ENCODE measurements around the gene RPLP2.

Gene RPLP2

GRCh38 chr11:824292-824880, 14.6 kb downstream of the RPLP2 start:
- no peak for DNase-seq (ENCODE audit: low spot score)

- no peak for DNase-seq (ENCODE audit: low spot score)
Observed at GRCh38 chr11:824942-825341, 15.2 kb downstream of the RPLP2 start.

- DNase-seq (ENCODE audit: low spot score): no peak
Observed at GRCh38 chr11:825366-826226, 15.8 kb downstream of the RPLP2 start.

DNA sequence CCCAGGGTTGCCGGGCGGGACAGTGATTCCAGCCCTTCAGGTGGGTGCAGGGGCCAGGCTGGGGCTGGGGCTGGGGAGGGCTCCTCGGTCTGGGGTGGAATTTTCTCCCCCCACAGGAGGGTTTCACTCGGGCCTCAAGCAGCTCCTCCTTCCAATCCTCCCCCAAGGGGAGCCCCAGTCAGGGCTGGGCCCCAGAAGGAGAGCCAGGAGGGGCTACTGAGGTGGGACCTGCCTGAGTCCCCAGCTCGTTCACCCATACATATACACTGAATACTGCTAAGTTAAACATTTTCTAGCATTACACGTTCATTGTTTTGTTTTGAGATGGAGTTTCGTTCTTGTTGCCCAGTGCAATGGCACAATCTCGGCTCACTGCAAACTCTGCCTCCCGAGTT, 16.5 kb downstream of the RPLP2 start:
- no peak for DNase-seq (ENCODE audit: low spot score)

DNA sequence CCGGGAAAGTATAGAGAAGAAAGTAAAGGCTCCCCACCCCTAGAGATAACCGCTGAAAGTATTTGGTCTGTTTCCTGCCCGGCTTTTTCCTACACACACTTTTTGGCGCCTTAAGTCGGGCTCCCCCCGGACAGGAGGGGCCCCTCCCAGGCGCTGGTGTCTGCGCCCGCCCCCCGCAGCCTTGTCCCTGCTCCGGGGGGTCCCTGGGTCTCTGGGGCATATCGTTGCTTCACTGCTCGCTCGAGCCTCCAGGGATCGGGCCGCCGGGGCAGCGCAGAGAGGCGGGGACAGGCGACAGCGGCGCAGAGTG, 17.0 kb downstream of the RPLP2 start:
- DNase-seq (ENCODE audit: low spot score): no peak

DNA sequence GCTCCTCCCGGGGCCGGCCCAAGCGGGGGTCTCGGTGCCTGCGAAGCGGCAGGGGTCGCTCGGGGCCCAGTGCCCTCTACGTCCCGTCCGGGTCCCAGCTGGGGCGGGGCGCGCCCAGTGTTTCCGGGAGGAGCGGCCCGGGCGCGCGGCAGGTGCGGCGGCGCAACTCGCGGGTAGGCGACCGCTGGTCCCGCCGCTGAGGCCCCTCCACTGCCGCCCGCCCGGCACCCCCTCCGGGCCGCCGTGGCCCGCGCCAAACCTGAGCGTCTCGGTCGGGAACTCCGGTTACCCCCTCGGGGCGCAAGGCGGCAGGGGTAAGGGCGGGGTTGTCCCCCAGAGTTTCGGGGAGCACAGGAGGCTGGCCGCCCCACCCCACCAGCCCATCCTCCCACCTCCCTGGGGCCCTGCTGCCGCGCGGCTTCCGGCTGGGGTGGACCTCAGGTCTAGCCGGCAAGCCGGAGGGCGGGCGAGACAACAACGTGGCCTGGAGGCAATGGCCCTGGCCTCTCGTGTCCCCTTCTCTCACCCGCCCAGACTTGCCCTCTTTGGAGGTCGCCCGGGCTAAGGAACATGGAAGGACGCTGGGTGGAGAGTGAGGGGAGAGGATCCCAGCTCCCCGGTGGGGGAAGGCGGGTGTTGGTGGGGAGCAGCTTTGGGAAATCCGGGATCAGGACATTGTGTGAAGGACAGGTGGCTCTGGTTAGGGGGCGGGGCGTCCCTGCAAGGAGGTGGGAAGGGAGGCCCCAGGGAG, 17.6 kb downstream of the RPLP2 start:
- no peak for DNase-seq (ENCODE audit: low spot score)

GRCh38 chr11:827897-828192, 18.1 kb downstream of the RPLP2 start, which contains the start of gene CRACR2B:
TSS of gene CRACR2B (plus strand) at chr11:827919. CDS start at chr11:828608, 689 bp downstream.
- DNase-seq (ENCODE audit: low spot score): no peak

DNA sequence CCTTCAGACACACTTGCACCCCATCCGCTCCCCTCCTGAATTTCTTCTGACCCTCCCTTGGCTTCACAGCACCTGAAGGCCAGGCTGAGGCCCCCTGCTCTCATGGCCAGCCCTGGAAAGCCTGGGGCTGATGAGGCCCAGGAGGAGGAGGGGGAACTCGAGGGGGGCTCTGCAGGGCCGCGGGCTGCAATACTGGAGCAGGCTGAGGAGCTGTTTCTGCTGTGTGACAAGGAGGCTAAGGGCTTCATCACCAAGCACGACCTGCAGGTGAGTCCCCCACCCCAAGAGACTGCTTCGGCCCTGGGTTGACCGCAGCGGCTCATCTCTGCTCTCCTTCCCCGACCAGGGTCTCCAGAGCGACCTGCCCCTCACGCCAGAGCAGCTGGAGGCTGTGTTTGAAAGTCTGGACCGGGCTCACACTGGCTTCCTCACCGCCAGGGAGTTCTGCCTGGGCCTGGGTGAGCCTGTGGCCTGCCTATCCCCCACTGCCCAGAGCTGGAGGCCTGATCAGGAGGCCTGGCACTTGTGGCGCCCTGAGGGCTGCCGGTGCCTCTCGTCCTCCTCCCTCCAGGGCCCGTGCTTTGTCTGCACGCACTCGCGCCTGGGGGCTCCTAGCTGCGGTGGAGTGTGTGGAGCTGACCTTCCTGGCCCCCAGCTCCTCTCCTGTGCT, 18.9 kb downstream of the RPLP2 start:
- no peak for DNase-seq (ENCODE audit: low spot score)

GRCh38 chr11:829176-829846, 19.5 kb downstream of the RPLP2 start:
- no peak for DNase-seq (ENCODE audit: low spot score)

- DNase-seq (ENCODE audit: low spot score): no peak
Observed at GRCh38 chr11:829847-830294, 20.1 kb downstream of the RPLP2 start.

DNA sequence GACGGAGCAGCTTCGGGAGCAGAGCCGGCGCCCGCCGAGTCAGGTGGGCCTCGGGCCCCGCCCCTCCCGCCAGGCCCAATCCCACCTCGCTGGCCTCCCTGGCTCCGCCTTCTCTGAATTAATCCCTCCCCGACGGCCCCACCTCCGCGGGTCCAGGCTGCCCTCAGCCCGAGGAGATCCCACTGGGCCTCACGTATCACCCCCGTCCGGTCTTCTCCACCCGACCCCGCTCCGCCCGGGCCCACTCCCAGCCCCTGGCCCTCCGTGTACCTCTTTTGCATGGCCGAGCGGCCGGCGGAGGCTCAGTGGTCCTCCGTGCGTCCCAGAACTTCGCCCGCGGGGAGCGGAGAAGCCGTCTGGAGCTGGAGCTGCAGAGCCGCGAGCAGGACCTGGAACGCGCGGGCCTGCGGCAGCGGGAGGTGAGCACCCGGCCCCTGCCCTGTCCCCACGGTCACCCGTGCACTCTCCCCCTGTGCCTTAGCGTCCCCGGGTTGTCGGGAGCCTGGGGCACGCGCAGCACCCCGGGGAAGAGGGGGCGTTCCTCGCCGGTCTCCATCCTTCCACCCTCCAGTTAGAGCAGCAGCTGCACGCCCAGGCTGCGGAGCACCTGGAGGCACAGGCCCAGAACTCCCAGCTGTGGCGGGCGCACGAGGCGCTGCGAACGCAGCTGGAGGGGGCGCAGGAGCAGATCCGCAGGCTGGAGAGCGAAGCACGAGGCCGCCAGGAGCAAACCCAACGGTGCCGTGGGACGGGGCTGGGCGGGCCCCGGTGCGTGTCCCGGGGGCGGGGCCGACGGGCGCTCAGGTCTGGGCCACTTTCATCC, 20.7 kb downstream of the RPLP2 start:
- peak; percentile 35 for DNase-seq (ENCODE audit: low spot score)

DNA sequence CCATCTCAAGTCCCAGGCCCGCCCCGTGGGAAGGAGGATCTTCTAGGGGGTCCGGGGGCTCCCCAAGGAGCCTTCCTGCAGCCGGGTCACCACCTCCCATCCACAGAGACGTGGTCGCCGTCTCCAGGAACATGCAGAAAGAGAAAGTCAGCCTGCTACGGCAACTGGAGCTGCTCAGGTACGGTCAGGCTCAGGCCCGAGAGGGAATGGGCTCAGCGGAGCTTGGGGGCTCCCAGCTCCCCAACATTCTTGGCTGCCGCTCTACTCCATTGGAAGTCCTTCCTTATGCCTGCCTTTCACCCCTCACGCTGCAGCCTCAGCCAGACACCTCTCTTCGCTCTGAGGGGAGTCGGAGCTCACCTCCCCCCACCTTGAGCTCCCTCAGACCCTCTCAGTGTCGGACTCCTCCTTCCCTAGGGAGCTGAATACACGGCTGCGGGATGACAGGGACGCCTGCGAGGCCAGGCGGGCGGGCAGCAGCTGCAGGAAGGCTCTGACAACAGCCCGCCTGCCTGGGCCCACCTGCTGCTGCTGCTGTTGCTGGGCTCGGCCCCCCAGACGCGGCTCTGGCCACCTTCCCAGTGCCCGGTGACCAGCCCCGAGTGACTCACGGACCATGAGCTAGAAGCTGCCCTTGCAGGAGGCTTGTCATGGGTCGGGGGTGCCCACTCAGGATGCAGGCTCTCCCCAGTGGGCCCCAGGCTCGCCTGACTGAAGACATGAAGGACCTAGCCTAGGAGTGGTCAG, 21.5 kb downstream of the RPLP2 start:
- no peak for DNase-seq (ENCODE audit: low spot score)

- DNase-seq (ENCODE audit: low spot score): no peak
Observed at GRCh38 chr11:831961-832528, 22.3 kb downstream of the RPLP2 start.

DNA sequence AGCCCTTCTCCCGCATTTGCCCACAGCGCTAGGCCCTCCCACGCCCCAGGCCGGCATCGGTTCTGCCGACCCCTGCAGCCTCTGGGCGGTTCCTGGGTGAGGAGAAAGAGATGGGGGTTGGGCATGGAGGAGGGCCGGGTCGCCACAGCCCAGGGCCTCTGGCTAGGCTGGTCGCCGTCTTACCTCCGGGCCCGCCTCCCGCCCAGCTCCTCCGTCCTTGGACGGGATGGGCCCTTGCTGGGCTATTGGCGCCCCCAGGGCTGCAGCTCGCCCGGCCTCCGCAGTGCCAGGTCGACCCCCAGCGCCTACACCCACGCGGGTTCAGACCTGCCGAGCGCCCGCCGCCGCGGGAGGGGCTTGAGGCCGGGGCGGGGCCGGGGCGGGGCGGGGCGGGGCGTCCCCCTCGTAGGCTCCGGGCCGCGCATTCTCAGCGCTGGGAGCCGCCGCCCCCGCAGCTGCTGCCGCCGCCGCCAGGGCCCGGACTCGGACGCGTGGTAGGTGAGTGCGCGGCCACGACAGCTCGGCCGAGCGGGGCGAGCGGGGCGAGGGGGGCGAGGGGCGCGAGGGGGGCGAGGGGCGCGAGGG, 22.9 kb downstream of the RPLP2 start, which contains the start of gene CD151:
Gene CD151 (plus strand): TSS at position 424 of the 585 bp plus-strand sequence. CDS start 3,118 bp downstream, outside the sequence.
- peak; percentile 50 for DNase-seq (ENCODE audit: low spot score)

- no peak for DNase-seq (ENCODE audit: low spot score)
Observed at GRCh38 chr11:833114-833791, 23.5 kb downstream of the RPLP2 start.

GRCh38 chr11:833849-834311, 24.1 kb downstream of the RPLP2 start:
- DNase-seq (ENCODE audit: low spot score): no peak

DNA sequence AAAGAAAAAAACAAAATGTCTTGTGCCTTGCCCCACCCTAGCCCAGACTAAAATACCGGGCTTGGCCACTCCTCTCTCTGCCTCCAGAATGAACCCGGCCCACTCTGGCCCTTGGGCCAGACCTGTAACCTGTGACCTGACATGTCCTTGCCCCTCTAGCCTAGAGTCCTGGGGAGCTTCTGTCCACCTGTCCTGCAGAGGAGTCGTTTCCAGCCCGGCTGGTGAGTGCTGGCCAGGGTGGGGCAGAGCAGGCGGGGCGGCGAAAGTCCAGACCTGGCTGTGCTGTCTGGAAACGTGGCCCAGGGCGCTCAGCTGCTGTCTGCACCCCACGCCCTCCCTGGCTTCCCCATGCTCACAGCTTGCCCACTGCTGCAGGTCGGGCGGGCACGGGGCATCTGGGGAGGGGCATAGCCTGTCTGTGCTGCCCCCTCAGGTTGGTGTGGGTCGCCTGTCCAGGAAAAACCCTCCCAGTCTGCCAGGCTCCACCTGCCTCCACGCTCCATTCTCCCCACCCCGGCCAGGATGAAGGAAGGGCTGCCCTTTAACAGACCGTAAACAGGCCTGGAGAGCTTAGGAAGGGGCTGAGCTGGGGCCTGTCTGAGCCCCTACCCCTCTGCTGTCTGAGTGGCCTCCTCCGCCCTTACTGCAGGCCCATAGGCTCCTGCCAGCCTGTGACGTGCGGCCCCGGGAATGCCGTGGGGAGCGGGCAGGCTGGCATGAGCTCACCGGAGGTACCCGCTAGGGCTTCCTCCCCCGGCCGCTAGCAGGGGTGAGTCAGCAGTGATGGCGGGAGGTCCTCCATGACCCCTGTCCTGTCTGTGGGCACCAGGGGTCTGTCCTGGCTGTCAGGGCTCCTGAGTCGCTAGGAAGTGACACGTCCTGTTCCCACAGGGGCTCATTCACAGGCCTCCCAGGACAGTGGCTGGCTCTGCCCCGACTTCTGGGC, 24.9 kb downstream of the RPLP2 start:
- no peak for DNase-seq (ENCODE audit: low spot score)

DNA sequence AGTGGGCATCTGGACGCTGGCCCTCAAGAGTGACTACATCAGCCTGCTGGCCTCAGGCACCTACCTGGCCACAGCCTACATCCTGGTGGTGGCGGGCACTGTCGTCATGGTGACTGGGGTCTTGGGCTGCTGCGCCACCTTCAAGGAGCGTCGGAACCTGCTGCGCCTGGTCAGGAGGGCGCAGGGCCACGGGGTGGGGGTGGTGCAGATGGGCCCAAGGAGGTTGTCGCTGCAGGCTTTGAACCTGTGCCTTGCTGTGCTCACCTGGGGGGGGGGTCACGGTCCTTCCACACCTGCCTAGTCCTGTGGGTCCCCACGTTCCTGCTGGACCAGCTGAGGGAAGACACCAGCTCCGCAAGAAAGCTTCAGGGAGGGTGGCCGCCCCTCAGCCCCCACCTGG, 26.5 kb downstream of the RPLP2 start:
- no peak for DNase-seq (ENCODE audit: low spot score)
